T-helper 22 cell (primary cell): ENCODE data around the gene MTMR3.
"Not testable (repeated sequence)": the region's sequence is repeated elsewhere in the genome, so short reads cannot be mapped to it uniquely, and the experiment has no call there.

Source experiments
- DNase-seq: peaks from one replicate; pipeline ENCODE4 v3.0.0-alpha.2; 2020; ENCODE audit warnings: low read depth

Gene MTMR3

DNA sequence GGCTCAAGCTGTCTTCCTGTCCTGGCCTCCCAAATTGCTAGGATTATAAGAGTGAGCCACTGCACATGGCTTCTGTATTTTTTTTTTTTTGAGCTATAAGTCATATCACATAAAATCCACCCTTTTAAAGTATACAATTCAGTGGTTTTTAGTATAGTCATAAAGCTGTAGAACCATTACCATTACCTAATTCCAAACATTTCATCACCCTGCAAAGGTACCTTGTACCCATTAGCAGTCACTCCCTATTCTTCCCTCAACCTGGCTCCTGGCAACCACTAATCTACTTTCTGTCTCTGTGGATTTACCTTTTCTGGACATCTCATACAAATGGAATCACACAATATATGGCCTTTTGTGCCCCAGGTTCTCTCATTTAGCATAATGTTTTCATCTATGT is 84.5 kb downstream of the MTMR3 start:
- no peak for DNase-seq

DNA sequence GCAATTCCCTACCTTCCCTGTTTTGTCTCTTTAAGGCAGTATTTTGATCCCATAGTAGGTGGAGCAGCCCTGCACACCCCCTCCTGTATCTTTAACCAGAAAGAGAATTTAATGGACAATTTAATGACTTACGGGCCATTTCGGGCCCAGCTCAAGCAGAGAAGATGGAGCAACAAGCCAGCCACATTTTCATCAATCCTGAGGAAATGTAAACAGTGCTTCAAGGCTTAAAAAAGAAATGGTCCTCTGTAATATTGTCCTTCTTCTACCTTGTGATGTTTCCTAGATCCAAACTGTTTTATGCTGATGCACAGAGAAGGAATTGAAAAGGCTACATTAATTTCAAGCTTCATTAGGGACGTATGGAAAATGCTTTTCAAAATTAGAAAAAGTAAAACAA is 88.6 kb downstream of the MTMR3 start:
- no peak for DNase-seq

DNA sequence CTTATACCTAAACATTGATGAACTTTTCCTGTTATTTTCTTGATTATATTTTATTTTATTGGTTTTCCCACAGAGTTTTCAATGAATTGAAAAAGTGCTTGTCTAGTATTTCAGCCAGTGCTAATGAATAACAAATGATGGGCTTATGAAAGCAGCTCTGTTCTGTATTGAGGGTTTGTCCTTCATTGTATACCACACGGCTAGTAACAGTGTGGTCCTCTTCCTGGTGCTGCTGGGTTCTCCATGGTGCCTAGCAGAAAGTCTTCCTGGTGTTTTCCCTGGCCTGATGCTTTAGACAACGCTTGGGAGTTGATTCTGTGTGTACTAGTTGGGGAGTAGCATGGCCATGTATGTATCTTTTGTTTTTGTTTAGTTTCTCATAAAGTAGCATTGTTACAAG is 89.1 kb downstream of the MTMR3 start:
- DNase-seq, result no peak

GRCh38 chr22:29973269-29973668 is 90.3 kb downstream of the MTMR3 start:
- no peak for DNase-seq

DNA sequence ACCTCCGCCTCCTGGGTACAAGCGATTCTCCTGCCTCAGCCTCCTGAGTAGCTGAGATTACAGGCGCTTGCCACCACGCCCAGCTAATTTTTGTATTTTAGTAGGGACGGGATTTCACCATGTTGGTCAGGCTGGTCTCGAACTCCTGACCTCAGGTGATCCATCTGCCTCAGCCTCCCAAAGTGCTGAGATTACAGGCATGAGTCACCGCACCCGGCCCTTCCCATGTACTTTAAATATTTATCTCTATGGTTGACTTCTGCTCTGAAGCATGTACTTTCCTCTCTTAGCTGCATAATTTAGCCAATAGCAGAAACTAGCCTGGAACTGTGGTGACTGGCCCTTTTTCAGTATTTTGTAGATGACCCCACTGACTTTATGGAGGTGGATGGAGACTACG is 90.7 kb downstream of the MTMR3 start:
- not testable (repeated sequence) for DNase-seq

DNA sequence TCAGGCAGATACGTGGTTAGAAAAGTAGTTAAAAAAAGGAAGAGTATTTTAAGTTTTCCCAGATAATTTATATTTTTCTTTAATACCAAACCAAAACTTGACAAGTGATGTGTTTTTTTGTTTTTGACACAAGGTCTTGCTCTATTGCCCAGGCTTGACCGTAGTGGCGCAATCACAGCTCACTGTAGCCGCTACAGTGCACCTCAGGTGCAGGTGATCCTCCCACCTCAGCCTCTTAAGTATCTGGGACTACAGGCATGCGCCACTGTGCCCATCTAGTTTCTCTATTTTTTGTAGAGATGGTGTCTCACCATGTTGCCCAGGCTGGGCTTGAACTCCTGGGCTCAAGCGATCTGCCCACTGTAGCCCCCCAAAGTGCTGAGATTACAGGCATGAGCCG is 92.5 kb downstream of the MTMR3 start:
- no peak for DNase-seq

- DNase-seq, result no peak
Measured at GRCh38 chr22:29977107-29977506, 94.1 kb downstream of the MTMR3 start.

DNA sequence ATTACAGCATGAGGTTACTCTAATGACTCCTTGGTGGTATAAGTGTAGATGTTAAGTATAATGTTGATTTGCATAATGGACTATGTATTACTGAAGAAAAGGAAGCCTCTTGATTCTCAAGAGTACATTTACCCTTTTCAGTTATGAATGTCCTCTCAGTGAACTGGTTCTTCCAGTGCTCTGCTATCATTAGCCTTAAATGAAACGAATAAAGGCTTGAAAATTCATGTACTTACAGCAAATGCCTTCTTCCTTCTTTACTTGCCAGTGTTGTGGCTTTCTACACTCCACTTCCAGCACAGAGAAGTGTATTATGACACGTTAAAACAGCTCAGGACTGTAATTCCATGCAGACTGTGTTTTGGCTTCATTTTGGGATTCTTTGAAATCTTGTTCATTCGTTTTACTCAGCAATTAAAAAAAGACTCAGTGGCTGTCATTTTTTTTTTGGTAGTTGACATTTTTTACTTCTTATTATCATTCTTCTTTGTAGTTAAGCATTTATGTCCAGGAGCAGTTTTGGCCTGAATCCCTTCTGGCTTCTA is 96.9 kb downstream of the MTMR3 start:
- DNase-seq, result no peak

- no peak for DNase-seq
Measured at GRCh38 chr22:29983296-29983917, 100.4 kb downstream of the MTMR3 start.

- DNase-seq, result no peak
Measured at GRCh38 chr22:29985912-29986311, 102.9 kb downstream of the MTMR3 start.

- no peak for DNase-seq
Measured at GRCh38 chr22:29987137-29987536, 104.2 kb downstream of the MTMR3 start.

GRCh38 chr22:29988719-29989118 is 105.7 kb downstream of the MTMR3 start:
- no peak for DNase-seq

DNA sequence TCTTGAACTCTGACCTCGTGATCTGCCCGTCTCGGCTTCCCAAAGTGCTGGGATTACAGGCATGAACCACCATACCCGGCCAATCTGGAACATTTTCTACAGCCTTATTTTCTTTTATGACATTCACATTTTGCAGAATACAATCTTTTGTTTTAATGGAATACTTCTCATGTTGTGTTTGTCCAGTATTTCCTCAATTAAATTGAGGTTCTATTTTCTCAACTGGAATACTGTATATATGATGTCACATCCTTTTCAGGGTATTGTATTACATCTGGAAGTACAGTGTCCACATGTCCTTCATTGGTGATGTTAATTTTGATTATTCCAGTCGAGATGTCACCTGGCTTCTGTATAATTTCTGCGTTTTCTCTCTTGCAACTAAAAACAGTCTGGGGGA is 106.5 kb downstream of the MTMR3 start:
- no peak for DNase-seq

GRCh38 chr22:29992341-29993275 is 109.6 kb downstream of the MTMR3 start:
- no peak for DNase-seq

GRCh38 chr22:29994027-29994715 is 111.2 kb downstream of the MTMR3 start:
- DNase-seq, result no peak

GRCh38 chr22:29994943-29995342 is 112.0 kb downstream of the MTMR3 start:
- DNase-seq, result no peak

DNA sequence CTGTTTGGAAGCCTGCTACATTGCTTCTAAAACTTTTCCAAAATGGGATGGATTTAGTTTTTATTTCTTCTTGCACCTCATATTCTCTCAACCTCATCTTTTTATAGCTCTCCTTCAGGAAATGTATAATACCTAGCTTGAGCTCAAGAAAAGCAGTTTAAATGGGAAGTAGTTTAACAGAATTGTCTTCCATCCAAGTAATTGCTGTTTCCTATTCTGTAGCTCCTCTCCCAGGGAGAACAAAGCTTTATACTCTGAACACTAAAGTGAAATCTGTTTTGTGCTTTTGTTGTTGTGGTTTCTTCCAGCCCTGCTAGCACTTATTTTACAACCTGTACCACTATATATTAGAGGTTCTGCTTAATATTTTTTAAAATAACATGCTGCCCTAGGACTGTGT is 114.1 kb downstream of the MTMR3 start:
- DNase-seq, result no peak

DNA sequence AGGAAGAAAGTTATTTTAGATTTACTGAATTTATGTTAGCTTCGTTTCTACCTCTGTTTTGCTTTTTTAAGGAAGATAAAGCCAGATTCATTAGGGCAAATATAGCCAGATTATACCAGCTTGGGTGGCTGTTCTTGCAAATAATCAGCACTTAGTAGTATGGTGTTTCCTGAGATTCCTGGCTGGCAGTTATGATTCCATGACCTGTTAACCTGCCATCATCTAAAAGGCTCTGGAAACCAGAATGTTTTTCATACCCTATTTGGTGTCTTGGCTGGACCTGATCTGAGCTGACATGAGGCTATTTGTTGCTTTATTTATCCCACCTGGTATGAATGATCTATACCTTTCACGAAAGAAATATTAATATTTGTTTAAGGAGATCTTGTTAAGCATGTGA is 114.5 kb downstream of the MTMR3 start:
- DNase-seq, result no peak

- no peak for DNase-seq
Measured at GRCh38 chr22:29998627-29999384, 115.8 kb downstream of the MTMR3 start.

DNA sequence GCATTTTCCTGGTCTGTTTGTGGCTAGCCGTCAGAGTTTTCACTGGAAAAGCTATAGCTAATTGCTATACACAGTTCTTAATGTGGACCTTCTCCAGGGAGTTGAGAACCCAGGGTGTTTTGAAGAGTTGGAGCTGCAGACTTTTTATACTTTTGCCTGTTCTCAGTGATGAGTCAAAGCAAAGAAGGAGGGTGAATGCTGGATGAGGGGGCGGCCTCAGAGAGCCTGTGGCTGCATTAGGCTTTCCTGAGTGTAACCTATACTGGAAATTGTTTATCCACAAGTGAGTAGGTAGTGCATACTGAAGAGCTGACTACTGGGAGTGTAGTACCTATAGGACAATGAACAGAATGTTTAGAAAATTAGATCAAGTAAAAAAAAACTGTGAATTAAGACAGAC is 117.6 kb downstream of the MTMR3 start:
- DNase-seq, result no peak

GRCh38 chr22:30001459-30001858 is 118.5 kb downstream of the MTMR3 start:
- no peak for DNase-seq
